ENCODE results near the gene SNAP29.
"Not testable (repeated sequence)": the region's sequence is repeated elsewhere in the genome, so short reads cannot be mapped to it uniquely, and the experiment has no call there.

Gene SNAP29

GRCh38 chr22:20931126-20931654 is 72.4 kb downstream of the SNAP29 start:
- DNase-seq (ENCODE audit: low read depth) = no peak

- DNase-seq (ENCODE audit: low read depth) = no peak
Measured at GRCh38 chr22:20933910-20934309, 75.1 kb downstream of the SNAP29 start.

- DNase-seq (ENCODE audit: low read depth) = not testable (repeated sequence)
Measured at GRCh38 chr22:20935049-20935448, 76.2 kb downstream of the SNAP29 start.

- not testable (repeated sequence) for DNase-seq (ENCODE audit: low read depth)
Measured at GRCh38 chr22:20935780-20936539, 77.2 kb downstream of the SNAP29 start.

GRCh38 chr22:20937031-20937793 is 78.4 kb downstream of the SNAP29 start:
- no peak for DNase-seq (ENCODE audit: low read depth)

- DNase-seq (ENCODE audit: low read depth) = no peak
Measured at GRCh38 chr22:20937794-20938671, 79.2 kb downstream of the SNAP29 start.

GRCh38 chr22:20939457-20940185 is 80.8 kb downstream of the SNAP29 start:
- DNase-seq (ENCODE audit: low read depth) = not testable (repeated sequence)

GRCh38 chr22:20940186-20940651 is 81.4 kb downstream of the SNAP29 start:
- DNase-seq (ENCODE audit: low read depth) = no peak
